ENCODE data around the gene ZNF341.

GRCh38 chr20:33773412-33774089 is 41.8 kb downstream of the ZNF341 start:
- no peak for TF ChIP-seq ARID4B (CRISPR knock-in tag; IDR thresholded peaks at IDR 0.05)
- no peak for TF ChIP-seq ZFP91 (CRISPR knock-in tag; IDR thresholded peaks at IDR 0.05)
- no peak for TF ChIP-seq KDM4B (IDR thresholded peaks at IDR 0.05; ENCODE audit: borderline replicate concordance in 2 of 2, low read depth in 1 of 2)
- no peak for TF ChIP-seq FUS (optimal IDR thresholded peaks at IDR 0.05; ENCODE audit: low read depth, low read length)
- TF ChIP-seq STAT6 (CRISPR knock-in tag; IDR thresholded peaks at IDR 0.05) = no peak

Measured in K562 (cell line).